ENCODE data around the gene APOBEC3G.

APOBEC3G gene

DNA sequence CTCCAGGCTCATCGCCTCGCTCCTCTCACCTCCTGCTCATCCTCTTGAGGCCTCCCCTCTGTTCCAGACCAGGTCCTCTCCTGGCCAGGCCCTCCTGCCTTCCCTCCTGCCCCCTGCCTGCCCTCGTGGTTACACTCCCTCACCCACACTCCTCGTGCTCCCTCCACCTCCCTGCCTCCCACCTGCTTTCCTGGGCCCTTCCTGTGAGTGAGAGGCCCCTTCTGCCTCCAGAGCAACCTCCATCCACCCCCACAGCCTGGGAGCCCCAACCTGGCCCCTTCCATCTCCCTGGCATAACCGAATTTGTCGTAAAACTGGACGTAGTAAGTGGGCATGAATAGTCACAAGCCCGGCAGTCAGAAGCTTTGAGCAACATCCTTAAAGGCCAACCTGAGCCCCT is 4.5 kb downstream of the APOBEC3G start:
- H3K4me3 ChIP-seq (replicated peaks; ENCODE audit: low read depth, low read length), result no peak overlapping the region
- TF ChIP-seq, protein P1, sequence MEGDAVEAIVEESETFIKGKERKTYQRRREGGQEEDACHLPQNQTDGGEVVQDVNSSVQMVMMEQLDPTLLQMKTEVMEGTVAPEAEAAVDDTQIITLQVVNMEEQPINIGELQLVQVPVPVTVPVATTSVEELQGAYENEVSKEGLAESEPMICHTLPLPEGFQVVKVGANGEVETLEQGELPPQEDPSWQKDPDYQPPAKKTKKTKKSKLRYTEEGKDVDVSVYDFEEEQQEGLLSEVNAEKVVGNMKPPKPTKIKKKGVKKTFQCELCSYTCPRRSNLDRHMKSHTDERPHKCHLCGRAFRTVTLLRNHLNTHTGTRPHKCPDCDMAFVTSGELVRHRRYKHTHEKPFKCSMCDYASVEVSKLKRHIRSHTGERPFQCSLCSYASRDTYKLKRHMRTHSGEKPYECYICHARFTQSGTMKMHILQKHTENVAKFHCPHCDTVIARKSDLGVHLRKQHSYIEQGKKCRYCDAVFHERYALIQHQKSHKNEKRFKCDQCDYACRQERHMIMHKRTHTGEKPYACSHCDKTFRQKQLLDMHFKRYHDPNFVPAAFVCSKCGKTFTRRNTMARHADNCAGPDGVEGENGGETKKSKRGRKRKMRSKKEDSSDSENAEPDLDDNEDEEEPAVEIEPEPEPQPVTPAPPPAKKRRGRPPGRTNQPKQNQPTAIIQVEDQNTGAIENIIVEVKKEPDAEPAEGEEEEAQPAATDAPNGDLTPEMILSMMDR (IDR thresholded peaks at IDR 0.05; ENCODE audit: insufficient read depth, low read length, poor library complexity, severe bottlenecking), result no peak

DNA sequence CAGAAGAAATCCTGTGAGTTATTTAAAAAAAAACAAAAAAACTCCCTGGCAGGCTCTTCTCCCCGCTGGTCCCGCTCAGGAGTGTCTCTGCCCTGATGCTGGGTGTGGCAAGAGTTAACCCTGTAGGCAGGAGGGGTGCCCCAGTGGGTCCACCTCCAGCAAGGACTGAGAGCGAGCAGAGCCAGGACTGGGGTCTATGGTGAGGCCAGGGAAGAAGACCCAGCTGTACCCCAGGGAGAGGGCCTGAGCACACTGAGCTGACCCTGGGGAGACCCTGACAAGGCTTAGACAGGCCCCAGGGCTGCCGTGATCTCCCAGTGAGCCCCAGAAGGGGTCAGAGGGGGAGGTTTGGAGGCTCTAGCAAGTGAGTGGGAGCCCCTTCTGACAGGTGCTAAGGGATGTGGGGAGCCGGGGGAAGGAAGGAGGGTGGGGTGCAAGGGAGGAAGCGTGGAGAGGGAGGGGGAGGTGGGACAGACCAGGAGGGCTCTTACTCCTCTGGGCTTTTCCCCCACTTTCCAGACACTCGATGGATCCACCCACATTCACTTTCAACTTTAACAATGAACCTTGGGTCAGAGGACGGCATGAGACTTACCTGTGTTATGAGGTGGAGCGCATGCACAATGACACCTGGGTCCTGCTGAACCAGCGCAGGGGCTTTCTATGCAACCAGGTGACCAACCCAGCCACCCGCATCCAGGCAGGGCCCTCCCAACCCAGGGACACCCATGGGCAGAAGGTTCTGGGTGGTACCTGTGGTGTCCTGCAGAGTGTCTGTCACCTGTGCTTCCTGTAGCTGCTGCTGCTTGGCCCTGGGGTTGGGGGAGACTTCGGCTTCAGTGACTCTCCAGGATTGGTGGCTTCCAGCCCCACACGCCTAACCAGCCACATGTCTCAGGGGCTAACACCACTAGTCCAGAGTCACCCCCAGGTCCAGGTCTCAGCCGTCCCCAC is 6.4 kb downstream of the APOBEC3G start:
- Histone ChIP-seq H3K36me3 (ENCODE audit: control insufficient read depth, insufficient read depth, low read length) (peaks cover 26% of the 10 kb centered on the region), H3K27me3 (replicated peaks; ENCODE audit: control insufficient read depth, insufficient read depth, low read length) (no peaks in the 10 kb centered on the region), H3K4me3 (replicated peaks; ENCODE audit: low read depth, low read length) (no peak overlapping the region)
- no peak for DNase-seq (ENCODE audit: extremely low read depth, insufficient read length)
- TF ChIP-seq, protein P1 (IDR thresholded peaks at IDR 0.05; ENCODE audit: insufficient read depth, low read length, poor library complexity, severe bottlenecking), result no peak

More for the DNA sequence above, 4.5 kb downstream of the APOBEC3G start:
- peaks cover 24% of the 10 kb centered on the region for H3K36me3 ChIP-seq (ENCODE audit: control insufficient read depth, insufficient read depth, low read length)
- DNase-seq (ENCODE audit: extremely low read depth, insufficient read length), result no peak
- no peaks in the 10 kb centered on the region for H3K27me3 ChIP-seq (replicated peaks; ENCODE audit: control insufficient read depth, insufficient read depth, low read length)

DNA sequence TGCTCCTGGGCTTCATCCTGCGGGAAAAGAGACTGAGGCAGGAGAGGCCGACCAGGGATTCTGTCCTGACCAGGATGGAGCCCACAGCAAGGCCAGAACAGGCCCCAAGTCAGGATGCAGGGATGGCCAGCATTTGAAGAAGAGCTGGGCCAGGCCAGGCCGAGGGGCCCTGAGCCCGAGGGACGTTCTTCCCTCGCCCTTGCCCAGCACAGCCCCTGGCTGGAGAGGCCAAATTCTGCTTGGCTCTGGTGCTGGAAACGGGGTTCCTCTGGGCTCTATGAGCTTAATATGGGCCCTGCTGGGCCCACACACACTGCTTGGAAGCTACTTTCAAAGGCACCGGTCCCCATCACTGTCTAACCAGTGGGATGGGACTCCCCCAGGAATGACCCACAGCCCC is 7.6 kb downstream of the APOBEC3G start:
- no peak overlapping the region for H3K4me3 ChIP-seq (replicated peaks; ENCODE audit: low read depth, low read length)
- H3K36me3 ChIP-seq (ENCODE audit: control insufficient read depth, insufficient read depth, low read length), result peaks cover 26% of the 10 kb centered on the region
- TF ChIP-seq, protein P1 (IDR thresholded peaks at IDR 0.05; ENCODE audit: insufficient read depth, low read length, poor library complexity, severe bottlenecking), result no peak
- H3K27me3 ChIP-seq (replicated peaks; ENCODE audit: control insufficient read depth, insufficient read depth, low read length), result no peaks in the 10 kb centered on the region
- DNase-seq (ENCODE audit: extremely low read depth, insufficient read length), result no peak

DNA sequence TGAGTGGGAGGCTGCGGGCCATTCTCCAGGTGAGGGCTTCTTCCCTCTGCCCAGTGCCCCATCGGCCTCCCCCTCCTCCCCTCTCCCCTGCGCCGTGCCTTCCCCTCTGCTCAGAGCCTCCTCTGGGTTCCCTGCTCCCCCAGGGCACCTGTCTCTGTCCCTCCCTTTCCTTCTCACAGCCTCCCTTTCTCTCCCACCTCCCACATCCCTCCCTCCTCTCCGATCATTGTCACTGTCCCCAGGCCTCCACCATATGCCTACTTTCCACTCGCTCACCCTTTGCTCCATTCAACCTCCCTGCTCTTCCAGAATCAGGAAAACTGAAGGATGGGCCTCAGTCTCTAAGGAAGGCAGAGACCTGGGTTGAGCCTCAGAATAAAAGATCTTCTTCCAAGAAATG is 10.0 kb downstream of the APOBEC3G start:
- TF ChIP-seq, protein P1 (IDR thresholded peaks at IDR 0.05; ENCODE audit: insufficient read depth, low read length, poor library complexity, severe bottlenecking), result no peak

DNA sequence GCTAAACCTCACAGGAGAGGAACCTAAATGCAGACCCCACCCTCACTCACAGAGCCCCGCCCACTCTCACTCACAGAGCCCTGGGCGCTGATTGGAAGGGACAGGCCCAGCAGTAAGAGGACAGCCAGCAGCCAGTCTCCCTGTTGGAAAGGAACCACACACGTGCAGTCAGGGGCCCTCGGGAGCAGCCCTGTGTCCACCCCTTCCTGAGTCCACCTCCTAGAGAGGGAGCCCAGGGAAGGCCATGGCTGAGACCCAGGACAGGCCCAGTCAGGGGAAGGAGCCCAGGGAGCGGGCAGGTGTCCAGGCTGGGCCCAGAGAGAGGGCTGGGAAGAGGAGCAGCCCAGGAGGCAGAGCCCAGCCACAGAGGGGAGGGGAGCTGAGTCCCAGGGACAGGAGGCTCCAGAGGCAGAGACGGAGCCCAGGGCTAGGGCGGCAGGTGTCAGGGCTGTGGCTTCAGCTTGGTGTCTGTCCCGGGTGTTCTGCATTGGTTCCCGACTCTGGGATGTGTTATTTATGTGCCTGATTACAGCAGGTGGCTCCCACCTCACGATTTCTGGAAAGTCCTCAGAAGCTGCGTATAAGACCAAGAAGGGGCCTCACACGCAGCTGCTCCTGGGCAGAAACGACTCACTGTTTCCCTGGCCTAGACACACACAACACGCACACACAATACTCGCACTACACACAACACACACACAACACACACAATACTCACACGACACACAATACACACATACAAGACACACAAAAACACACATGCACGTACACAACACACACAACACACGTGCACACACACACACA is 11.0 kb downstream of the APOBEC3G start:
- peaks cover 15% of the 10 kb centered on the region for H3K36me3 ChIP-seq (ENCODE audit: control insufficient read depth, insufficient read depth, low read length)
- H3K27me3 ChIP-seq (replicated peaks; ENCODE audit: control insufficient read depth, insufficient read depth, low read length), result no peaks in the 10 kb centered on the region
- no peak overlapping the region for H3K4me3 ChIP-seq (replicated peaks; ENCODE audit: low read depth, low read length)
- DNase-seq (ENCODE audit: extremely low read depth, insufficient read length), result no peak
- TF ChIP-seq, protein P1 (IDR thresholded peaks at IDR 0.05; ENCODE audit: insufficient read depth, low read length, poor library complexity, severe bottlenecking), result no peak

More for the DNA sequence above, 10.0 kb downstream of the APOBEC3G start:
- Histone ChIP-seq H3K4me3 (replicated peaks; ENCODE audit: low read depth, low read length) (no peak overlapping the region), H3K27me3 (replicated peaks; ENCODE audit: control insufficient read depth, insufficient read depth, low read length) (no peaks in the 10 kb centered on the region), H3K36me3 (ENCODE audit: control insufficient read depth, insufficient read depth, low read length) (peaks cover 15% of the 10 kb centered on the region)
- no peak for DNase-seq (ENCODE audit: extremely low read depth, insufficient read length)

Measured in GM06990 (cell line).